ENCODE measurements around the gene LGALS9B.
"Not testable (repeated sequence)": the region's sequence is repeated elsewhere in the genome, so short reads cannot be mapped to it uniquely, and the experiment has no call there.

LGALS9B gene

GRCh38 chr17:20467447-20467846, at the start of gene LGALS9B:
Gene LGALS9B (minus strand): TSS chr17:20467539. CDS start chr17:20467470, 69 bp downstream.
- FAIRE-seq: not testable (repeated sequence)

DNA sequence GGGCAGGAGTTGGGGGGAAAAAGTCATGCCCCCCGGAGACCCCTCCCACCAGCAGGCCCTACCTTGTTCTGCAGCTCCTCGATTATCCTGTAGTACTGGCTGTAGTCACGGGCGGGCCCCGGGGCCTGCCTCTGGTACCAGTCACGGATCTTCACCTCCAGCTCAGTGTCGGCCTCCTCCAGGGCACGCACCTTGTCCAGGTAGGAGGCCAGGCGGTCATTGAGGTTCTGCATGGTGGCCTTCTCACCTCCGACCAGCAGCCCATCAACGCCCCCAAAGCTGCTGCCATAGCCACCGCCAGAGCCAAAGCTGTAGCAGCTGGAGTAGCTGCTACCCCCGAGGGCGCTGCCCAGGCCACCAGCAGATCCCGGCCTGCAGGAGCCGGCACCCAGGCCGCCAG, 49.6 kb upstream of the LGALS9B start:
- FAIRE-seq: not testable (repeated sequence)

DNA sequence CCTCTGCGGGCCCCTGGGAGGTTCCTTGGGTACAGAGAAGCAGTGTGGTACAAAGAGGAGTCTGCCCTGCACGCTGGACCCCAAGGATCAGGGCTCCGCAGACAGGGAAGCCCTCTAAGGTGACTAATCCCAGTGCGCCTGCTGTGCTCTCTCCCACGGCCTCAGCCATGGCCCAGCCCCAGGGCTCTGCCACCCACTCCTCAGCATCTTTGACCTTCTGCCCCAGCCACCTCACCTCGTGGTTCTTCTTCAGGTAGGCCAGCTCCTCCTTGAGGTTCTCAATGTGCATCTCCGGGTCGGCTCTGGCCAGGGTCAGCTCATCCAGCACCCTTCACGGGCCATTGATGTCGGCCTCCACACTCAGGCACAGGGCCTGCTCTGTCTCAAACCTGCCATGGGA, 47.8 kb upstream of the LGALS9B start:
- FAIRE-seq: not testable (repeated sequence)

GRCh38 chr17:20513539-20513938, 46.2 kb upstream of the LGALS9B start:
- FAIRE-seq: not testable (repeated sequence)

DNA sequence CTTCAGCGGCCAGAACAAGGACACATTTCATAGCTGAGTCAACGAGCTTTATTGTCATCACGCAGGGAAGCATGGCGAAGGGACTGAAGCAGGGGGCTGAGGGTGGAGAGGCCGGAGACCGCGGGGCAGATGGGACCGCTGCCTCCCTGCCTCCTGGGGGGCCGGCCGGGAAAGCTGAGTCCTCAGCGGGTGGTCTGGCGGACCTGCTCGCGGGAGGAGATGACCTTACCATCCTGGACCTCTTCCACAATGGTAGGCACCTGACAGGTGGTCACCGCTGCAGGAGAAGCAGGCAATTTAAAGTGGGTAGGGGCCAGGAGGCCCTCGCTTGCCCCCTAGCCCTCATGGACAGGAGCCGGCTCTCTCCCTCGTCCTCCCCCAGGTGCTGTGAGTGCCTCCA, 45.0 kb upstream of the LGALS9B start:
- not testable (repeated sequence) for FAIRE-seq

DNA sequence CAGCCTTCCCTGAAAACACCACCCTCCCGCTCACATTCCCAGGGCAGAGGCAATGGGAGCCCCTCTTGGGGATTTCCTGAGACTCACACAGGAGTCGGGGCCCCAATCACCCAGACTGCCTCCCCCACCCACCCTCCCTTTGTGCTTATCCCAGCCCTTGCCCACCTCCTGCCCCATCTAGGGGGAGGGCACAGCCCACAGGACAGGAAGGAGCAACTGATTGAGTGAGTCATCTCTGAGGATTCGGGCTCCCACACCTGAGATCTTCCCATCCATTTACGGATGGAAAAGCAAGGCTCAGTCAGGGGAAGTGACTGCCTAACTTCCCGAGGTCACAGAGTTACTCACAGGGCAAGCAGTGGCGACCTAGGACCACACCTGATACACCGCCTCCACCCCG, 44.4 kb upstream of the LGALS9B start:
- not testable (repeated sequence) for FAIRE-seq

GRCh38 chr17:20505333-20505732, 38.0 kb upstream of the LGALS9B start:
- FAIRE-seq: not testable (repeated sequence)

DNA sequence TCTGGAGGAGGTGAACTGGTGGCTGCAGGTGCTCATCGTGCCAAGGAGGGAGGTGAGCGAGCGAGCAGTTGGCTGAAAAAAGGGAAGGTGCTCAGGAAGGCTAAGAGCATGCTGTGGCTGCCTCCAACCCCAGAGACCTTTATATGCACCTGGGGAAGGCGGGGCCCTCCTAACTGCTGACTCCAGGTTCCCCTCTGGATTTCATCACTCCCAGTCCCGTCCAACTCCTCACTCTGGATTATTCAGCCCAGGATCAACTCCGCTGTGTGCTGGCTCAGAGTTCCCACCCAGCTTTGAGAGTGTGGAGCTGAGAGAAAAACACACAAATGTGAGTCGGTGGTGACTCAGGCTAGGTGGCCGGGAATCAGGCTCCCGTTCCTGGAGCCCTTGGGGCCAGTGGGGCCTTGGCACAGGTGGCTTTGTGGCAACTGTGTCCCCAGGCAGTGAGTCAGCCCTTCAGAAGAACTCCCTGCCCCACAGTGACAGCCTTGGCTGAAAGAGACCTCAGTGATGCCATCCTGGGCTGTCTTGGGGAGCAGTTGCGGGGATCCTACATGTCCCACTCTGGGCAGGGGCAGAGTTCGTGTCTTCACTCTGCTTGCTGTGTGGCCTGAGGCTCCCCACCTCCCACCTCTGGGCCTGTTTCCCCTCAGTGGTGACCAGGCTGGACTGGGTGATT, 37.2 kb upstream of the LGALS9B start:
- FAIRE-seq: not testable (repeated sequence)

DNA sequence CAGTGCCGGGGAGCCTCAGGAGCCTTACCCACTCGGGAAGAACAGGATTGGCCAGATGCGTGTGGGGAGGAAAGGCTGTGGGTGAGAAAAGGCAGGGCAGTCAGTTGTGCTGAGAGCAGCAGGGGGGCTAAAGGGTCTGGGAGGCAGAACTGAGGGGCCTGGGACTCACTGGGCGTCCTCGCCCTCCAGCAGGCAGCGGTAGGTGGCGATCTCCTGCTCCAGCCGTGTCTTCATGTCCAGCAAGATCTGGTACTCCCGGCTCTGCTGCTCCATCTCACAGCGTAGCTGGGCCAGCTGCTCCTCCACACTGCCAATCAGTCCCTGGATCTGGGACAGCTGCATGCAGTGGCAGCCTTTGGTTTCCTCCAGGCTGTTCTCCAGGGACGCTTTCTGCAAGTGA, 34.6 kb upstream of the LGALS9B start:
- FAIRE-seq: not testable (repeated sequence)

- not testable (repeated sequence) for FAIRE-seq
Measured at GRCh38 chr17:20500346-20500745, 33.0 kb upstream of the LGALS9B start.

DNA sequence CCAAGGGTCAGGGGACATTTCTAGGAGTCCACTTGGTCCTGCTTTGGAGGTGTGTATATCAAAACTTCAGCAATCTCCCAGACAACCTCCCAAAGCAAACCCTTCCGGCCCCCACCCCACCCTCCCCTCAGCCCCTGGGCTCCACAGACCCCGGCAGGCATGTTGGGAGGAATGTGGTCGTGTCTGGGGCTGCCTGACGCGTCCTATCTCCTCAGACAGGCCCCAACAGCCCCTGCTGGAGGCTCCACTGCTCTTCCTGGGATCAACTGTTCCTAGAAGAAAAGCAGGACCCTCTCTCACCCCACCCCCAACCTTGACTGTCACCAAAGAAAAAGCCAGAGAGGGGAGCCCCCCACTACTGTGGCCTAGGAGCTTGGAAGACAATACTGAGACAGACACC, 28.1 kb upstream of the LGALS9B start:
- FAIRE-seq: not testable (repeated sequence)

DNA sequence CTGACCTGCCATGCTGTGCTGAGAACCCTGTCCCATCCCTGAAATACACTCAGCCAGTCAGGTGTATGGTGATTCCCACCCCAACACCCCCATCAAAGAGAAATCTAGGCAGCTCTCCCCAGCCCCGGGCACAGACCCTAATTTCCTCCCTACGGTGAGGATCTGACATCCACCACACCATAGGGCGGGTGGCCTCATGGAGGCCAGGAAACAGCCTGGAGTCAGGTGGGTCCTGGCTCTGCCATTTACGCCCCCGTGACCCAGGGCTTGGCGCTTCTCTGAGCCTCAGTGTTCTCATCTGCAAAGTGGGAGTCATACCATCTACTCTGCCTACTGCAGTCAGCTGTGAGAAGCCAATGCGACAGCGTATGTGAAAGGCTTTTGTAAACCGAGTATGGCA, 27.4 kb upstream of the LGALS9B start:
- FAIRE-seq: not testable (repeated sequence)

- not testable (repeated sequence) for FAIRE-seq
Measured at GRCh38 chr17:20494147-20494546, 26.8 kb upstream of the LGALS9B start.

GRCh38 chr17:20492971-20493370, 25.6 kb upstream of the LGALS9B start:
- not testable (repeated sequence) for FAIRE-seq

DNA sequence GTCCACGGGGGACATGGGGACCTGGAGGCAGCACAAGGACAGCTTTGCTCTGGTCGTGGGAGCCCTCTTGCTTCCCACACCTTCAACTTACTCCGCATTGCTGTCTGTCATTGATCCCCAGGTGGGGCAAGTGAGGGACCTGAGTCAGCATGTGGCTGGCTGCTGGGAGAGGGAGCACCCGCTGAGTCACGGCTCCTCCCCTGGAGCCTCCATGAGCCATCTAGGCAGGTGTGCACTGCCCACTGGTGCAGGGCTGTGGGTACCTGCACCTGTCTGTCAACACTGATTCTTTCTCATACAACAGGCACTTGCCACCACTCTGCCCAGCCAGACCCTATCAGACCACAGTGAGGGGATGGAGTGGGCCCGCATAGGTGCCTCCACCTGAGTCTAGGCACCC, 24.8 kb upstream of the LGALS9B start:
- not testable (repeated sequence) for FAIRE-seq

GRCh38 chr17:20484930-20485329, 17.6 kb upstream of the LGALS9B start:
- not testable (repeated sequence) for FAIRE-seq

- FAIRE-seq: not testable (repeated sequence)
Measured at GRCh38 chr17:20479889-20480591, 12.7 kb upstream of the LGALS9B start.

DNA sequence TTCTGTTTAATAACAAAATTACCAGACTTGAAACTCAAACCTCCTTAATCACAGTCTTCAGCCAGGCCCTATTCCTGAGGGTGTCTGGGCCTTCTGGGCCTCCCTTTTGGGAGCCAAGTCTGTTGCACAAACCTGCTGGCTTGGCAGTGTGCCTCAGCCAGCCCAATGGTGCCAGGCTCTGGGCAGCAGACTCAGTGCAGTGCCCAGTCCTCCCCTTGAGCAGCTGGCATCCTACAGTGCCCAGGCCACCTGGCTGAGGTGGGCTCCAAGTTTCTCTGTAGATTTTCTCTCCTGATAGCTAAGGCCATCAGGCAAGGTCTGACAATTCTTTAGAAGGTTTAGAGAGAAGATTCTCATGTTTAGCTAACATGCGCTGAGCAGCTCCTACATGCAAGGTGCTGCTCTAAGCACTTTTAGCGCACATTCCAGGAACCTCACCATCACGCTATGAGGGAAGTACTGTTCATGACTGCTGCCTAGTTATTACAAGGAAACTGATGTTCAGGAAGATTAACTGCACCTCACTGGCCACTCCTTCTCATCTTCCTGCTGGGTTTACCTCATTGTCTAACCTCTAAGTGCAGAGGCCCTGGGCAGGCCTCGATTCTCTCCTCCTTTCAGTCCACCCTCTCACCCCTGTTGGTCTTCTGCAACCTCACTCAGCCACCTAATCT, 10.2 kb upstream of the LGALS9B start:
- FAIRE-seq: not testable (repeated sequence)

GRCh38 chr17:20475137-20475831, 7.9 kb upstream of the LGALS9B start:
- FAIRE-seq: not testable (repeated sequence)

- FAIRE-seq: not testable (repeated sequence)
Measured at GRCh38 chr17:20474081-20474480, 6.7 kb upstream of the LGALS9B start.

DNA sequence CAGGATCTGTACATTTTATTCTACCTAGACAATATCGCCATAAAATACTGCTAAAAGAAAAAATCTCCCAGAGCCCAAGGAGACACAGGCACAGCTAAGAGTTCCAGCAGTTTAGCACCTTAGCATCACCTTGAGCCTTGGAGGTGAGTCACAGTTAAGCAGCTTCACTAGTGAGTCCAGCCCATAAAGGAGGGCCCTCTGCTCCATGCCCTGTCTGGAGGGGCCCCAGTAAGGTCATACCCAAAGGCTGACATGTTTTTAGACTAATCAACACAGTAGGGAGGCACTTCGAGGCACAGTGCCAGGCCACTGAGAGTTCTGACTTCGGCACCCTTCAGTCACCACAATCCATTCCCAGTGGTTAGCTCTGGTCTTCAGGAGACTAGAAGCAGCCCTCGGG, 2.6 kb upstream of the LGALS9B start:
- not testable (repeated sequence) for FAIRE-seq

GRCh38 chr17:20469107-20469506, 1.8 kb upstream of the LGALS9B start:
- FAIRE-seq: not testable (repeated sequence)

GRCh38 chr17:20466999-20467398, 340 bp downstream of the LGALS9B start:
- not testable (repeated sequence) for FAIRE-seq

Measured in A204.1 (cell line).